Activated CD4-positive, alpha-beta T cell treated with anti-CD3 and anti-CD28 coated beads for 24 hours (primary cell): ENCODE results near the gene FXYD5.
"Not testable (repeated sequence)": the region's sequence is repeated elsewhere in the genome, so short reads cannot be mapped to it uniquely, and the experiment has no call there.

Experiments
- DNase-seq, 2 donors: peaks; one replicate each; pipeline ENCODE4 v3.0.0-alpha.2; 2020; ENCODE audit warnings: low read depth in 2 of 2

FXYD5 gene

DNA sequence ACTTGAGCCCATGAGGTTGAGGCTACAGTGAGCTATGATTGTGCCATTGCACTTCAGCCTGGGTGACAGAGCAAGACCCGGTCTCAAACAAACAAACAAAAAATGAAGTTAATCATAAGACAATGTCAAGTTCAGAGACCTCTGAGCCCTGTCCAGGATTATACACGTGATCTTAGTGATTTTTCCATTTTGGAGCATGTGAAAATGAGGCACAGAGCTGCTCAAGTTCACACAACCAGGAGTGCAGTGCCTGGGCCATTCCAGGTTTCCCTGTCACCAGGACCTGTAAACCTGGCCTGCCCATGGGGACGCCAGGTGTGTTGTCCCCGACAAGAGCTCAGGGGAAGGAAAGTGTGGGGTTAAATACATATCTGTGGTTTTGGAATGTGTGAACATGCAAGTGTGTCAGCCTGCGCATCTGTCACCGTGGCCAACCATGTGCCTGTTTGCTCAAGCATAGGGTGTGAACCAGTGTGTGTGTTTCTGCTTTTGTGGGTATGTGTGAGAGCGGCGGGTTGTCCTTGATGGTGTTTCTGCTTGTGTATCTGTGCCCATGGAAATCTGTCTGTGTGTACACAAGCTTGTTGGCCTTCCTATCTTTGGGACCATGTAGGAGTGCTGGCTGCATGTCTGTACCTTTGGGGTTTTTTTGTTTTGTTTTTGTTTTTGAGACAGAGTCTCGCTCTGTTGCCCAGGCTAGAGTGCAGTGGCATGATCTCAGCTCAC, 17.4 kb upstream of the FXYD5 start:
- no peak for DNase-seq

DNA sequence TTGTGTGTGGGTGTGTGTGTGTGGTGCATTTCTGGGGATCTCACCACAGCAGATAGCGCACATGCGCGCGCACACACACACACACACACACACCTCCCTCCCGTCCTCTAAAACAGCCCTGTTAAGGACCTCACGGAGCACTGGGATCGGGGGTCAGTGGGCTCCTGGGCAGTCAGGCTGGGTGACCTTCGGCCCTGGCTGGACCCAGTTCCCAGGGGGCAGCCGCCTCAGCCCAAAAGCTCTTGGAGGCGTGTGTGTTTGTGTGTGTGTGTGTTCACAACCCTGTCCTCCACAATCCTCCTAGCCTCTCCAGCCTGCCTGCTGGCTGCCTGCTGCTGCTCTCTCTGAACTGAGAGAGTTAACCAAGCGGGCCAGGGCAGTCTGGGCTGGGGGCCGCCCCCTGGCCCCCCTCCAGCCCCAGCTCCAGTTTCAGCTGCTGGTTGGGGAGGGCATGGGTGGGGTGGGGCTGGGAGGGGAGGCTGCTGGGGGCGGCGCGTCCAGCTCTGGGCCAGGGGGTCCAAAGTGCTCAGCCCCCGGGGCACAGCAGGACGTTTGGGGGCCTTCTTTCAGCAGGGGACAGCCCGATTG, 16.1 kb upstream of the FXYD5 start, which contains the start of gene FXYD1:
Gene FXYD1 (plus strand): TSS at position 520 of the 588 bp plus-strand sequence. CDS start 1,256 bp downstream, outside the sequence.
- DNase-seq, result no peak

DNA sequence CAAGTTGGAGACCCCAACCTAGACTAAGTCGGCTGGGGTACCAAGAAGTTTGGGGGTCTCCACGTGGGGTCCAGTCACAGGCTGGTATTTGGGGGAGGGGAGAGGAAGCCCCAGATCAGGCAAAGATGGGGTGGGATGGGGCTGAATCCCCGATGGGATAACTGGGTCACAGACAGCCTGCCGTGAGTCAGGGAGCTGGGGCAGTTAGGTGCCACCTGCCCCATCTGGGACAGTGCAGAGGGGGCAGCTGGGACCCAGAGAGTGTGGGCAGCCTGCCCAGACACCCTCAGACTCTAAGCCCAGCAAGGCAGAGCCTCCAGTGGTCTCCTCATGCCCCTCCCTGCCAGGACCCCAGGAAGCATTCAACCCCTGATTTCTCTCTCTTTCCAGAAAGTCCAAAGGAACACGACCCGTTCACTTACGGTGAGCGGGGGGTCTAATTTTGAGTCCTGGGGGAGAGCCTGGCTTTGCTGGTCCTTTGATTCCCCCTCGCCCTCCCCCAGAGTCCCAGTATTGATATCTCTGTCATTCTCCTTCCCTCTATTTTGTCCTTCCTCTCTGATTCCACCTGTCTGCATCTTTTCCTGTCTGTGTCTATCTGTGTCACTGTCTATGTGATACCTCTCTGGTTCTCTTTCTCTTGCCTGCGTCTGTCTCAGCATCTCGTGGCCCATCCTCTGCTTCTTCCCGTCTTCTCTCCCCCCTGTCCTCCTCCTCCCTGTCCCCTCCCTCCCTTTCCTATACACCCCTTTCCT, 14.2 kb upstream of the FXYD5 start:
- DNase-seq, result no peak

DNA sequence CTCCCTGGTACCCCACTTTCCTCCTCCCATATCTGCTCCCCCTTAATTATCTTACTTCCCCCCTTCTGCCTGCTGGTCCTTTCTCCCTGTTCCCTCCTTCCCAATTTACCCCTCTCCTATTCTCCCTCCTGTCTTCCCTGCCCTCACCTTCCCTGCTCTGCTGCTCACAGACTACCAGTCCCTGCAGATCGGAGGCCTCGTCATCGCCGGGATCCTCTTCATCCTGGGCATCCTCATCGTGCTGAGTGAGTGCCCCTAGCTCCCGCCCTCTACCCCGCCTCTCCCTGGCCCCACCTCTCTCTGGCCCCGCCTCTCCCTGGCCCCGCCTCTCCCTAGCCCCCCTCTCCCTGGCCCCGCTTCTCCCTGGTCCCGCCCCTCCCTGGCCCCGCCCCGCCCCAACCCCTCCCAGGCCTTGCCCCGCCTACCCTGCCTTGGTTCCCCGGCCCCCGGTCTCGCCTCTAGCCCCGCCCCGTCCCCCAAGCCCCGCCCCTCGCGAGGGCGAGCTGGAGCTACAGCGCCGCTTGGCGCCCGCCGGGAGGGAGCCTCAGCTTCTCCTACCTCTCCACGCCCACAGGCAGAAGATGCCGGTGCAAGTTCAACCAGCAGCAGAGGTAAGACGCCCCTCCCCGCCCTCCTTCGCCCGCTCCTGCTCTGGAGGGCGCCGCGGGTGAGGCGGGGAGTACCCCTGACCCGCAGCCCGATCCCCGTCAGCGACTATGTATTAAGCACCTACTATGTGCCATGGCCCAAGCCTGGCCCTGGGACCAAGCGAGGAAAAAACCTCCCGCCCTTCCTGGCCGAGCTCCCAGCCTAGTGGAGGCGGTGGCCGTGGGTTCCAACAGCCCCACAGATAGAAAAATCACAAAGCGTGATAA, 13.3 kb upstream of the FXYD5 start:
- DNase-seq, result peak; percentile 97 to 98

DNA sequence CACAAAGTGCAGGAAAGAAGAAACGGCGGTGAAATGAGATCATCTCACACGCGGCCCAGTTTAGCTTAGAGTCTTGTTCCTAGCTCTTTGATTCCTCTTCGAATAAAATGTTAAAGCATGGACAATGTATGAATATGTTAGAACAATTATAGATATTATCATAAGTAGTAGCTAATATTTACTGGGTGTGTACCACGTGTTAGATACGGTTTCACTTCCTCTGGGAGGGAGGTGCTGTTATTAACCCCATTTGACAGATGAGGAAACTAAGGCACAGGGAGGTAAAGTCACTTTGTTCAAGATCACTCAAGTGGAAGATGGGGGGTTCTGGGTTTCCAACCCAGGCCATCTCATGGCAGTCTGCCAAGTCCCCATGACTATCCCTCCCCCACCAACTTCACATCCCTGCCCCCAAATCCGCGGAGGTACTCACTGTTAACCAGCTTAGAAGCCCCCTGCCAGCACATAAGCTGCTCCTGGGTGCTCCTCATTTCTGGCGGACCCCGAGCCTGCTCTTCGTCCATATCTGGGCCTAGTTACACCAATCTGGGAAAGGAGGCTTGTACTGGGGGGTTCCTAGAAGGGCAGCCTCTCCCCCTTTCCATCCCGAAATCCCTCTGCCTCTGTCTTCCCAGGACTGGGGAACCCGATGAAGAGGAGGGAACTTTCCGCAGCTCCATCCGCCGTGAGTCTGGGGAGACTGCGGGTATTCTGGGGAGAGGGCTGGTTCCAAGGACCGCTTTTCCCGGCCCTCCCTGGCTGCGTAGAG, 12.5 kb upstream of the FXYD5 start:
- no peak for DNase-seq

DNA sequence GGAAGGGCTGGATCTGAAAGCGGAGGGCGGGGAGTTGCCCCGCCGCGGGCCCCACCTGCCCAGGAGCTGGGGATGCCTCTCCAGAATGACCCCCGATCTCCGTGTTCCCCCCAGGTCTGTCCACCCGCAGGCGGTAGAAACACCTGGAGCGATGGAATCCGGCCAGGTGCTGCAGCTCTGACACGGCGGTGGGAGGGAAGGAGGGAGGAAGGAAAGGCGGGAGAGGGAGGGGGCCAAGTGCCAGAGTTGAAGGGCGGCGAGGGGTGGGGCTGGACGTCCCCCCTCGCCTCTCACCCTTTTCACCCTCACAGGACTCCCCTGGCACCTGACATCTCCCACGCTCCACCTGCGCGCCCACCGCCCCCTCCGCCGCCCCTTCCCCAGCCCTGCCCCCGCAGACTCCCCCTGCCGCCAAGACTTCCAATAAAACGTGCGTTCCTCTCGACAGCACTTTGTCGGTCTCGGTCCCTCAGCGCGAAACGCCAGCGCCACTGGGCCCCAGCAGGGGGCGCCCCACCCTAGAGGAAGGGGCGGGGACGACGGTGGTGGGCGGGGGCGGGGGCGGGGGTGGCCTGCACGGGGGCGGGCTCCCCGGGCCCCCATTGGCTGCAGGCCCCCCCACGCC, 11.8 kb upstream of the FXYD5 start:
- peak; percentile 45 to 52 for DNase-seq

DNA sequence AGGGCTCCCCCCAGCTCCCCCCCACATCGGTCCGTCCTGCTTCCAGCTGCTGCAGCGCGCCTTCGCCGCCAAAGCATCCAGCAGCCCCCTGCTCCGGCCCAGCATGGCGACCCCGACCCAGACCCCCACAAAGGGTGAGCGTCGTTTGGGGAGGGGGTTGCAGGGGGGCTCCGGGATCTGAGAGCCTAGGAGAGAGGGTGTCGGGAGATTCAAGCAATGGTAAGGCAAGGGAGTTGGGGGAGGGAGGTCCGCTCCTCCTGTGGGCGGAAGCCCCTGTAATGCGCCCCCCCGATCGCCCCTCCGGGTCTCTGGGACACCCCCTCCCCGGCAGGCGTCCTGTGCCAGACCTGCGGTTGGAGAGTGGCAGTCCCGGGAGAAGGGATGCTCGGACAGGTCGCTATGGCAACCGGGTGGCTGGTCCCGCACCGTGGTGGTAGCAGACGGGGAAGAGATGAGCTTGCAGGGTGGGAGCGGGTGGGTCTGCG, 11.3 kb upstream of the FXYD5 start, which contains the start of gene FXYD7:
Gene FXYD7 (plus strand): TSS at position 25 of the 485 bp plus-strand sequence. CDS start 79 bp downstream, at position 104.
- no peak for DNase-seq

DNA sequence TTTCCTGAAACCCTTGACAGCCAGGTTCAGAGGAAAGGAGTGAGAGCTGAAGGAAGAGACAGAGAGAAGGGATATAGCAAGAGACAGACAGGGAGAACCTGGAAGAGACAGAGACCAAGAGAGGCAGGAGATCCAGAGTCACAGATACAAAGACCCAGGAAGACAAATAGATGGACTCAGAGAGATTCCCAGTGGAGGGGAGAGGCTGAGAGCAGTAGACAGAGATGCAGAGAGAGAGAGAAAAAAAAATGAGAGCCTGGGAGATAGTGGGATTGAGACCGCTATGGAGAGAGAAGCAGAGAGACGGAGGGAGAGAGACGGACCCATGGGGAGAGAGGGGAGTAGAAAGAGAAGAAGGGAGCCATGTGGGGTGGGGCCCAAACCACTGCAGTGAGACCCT, 10.7 kb upstream of the FXYD5 start:
- DNase-seq, result no peak

DNA sequence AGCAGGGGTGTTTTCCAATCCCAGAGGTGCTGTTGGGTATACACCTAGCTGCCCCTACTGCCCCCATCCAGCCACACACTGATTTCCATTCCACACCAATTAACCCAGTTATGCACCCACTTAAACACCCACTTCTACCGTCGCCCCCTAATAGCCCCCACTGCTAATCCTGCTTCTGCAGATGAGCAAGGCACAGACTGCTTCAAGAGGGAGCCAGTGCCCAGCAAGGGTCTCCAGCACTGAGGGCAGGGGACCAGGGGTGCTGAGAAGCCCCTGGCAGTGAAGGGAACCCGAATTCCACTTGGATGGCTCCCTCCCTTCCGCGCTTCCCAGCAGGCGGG, 10.3 kb upstream of the FXYD5 start:
- DNase-seq, result no peak

DNA sequence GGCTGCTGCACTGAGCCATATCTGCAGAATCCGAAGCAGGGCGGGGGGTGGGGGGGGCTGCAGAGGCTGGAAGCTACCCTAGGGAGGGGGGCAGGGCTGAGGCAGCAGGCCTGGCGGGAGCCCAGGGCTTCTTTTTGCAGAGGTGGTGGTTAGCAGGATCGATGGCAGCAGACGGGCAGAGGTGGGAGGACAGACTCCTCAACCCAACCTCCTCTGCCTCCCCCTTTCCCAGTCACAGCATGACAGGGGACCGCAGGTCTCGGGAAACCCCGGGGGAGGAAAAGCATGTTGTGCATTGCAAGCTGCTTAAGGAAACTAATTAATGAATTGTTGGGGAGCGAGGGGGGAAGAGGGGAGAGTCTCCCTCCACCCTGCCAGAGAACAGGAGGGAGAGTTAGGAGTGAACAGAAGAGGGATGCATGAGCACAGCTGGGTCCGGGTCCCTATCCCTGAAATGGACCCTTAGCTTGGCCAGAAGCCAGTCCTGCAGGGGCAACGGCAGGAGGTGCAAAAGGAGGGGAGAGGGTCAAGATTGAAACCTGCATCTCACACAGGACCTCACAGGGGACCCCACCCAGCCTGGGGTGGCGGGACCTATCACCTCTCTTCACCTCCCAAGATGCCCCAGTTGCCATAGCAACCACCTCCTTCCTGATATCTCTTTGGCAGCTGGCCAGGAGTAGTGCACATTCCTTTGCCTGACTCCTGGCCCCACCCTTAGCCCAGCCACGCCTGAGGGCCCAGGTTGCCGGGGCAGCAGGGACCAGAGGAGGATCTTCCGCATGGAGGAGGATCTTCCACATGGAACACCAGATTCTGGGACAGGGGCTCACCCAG, 9.7 kb upstream of the FXYD5 start:
- no peak for DNase-seq

DNA sequence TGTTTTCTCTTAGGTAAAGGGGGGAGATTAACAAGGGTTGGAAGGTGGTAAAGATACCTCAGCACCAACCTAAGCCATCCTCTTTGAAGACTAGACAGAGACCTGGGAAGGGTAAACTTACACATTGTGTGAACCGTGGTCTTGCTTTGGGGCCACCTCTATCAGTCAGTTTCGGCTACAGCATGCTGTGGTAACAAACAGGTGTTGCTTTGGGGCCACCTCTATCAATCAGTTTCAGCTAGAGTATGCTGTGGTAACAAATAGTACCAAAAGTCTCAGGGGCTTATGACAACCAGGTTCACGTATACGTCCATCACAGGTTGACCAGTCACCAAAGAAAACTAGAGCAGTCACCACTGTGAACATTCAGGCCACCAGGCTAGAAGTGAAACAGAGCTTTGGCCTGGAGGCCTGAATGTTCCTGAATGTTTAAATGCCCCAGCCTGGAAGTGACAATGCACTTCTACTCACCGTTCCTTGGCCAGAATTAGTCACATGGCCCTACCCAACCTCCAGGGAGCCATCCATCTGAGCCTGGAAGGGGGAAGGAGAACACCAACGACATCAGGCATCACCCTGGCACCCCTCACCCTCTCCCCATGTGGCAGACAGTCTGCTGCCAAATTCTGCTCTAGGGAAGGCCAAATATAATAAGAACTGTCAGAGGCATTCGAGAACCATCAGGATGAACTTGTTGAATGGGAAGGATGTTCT, 7.6 kb upstream of the FXYD5 start:
- DNase-seq, result no peak

DNA sequence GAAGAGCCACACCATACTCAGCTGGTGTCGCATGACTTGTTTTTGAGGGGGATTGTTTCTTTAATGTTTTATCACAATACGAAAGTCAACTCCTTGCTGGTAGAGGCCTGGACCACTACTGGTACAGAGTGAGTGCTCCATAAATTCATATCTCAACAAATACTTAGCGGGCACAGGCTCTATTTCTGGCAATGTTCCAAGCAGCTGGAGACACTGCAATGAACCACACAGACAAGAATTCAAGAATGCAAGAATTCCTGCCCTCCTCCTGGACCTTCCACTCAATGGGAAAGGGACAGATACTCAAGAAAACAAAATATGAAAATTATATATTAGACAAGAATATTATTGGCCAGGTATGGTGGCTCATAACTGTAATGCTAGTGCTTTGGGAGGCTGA, 5.1 kb upstream of the FXYD5 start:
- no peak for DNase-seq

DNA sequence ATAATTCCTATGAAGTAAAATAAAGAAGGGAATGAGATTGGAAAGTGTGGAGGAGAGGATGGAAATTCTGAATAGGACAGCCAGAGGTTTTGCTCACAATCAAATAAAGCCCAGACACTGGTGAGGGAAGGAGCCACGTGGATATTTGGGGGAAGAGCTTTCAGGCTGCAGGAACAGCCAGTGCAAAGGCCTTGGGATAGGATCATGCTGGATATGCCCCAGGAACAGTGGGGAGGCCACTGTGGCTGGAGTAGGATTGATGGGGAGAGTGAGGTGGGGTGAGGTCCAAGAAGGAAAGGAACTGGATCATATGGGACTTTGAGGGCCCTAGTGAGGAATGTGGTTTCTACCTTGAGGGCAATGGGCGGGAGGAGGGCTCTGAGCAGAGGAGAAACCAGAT, 4.1 kb upstream of the FXYD5 start:
- no peak for DNase-seq

DNA sequence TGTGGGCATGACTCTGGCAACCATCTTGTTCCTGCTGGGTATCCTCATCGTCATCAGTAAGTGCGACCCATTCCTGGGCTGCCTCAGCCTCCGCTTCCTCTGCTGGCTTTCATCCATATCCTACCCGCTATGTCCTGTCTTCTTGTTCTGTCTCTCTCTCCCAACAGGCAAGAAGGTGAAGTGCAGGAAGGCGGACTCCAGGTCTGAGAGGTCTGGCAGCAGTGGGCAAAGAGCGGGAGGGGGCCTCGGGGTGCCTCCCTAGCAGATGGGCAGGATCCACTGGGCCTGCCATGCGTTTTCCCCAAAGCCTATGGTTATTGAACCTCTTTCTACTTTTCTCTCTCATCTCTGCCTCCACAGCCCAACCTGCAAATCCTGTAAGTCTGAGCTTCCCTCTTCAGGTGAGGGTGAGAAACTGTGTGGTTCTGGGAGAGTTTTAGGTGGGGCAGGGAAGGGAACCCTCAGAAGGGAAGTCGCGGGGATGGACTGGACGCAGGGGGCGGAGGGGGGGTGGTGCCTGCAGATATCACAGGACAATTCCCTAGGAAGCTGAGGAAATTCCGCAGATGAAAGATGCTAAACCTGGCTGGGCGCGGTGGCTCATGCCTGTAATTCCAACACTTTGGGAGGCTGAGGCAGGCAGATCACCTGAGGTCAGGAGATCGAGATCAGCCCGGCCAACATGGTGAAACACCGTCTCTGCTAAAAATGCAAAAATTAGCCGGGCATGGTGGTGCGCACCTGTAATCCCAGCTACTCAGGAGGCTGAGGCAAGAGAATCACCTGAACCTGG, 3.1 kb upstream of the FXYD5 start:
- no peak for DNase-seq

DNA sequence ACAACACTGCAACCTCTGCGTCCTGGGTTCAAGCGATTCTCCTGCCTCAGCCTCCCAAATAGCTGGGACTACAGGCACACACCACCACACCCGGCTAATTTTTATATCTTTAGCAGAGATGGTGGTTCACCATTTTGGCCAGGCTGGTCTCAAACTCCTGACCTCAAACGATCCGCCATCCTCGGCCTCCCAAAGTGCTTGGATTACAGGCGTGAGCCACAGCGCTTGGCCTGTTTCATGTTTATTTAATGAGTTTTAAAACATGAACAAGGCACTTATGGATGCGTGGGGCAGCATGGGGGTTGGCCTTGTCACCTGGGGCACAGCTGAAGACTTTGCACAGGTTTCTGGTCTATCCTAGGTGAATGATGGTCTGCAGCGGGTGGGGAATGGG, 1.4 kb upstream of the FXYD5 start:
- not testable (repeated sequence) for DNase-seq

DNA sequence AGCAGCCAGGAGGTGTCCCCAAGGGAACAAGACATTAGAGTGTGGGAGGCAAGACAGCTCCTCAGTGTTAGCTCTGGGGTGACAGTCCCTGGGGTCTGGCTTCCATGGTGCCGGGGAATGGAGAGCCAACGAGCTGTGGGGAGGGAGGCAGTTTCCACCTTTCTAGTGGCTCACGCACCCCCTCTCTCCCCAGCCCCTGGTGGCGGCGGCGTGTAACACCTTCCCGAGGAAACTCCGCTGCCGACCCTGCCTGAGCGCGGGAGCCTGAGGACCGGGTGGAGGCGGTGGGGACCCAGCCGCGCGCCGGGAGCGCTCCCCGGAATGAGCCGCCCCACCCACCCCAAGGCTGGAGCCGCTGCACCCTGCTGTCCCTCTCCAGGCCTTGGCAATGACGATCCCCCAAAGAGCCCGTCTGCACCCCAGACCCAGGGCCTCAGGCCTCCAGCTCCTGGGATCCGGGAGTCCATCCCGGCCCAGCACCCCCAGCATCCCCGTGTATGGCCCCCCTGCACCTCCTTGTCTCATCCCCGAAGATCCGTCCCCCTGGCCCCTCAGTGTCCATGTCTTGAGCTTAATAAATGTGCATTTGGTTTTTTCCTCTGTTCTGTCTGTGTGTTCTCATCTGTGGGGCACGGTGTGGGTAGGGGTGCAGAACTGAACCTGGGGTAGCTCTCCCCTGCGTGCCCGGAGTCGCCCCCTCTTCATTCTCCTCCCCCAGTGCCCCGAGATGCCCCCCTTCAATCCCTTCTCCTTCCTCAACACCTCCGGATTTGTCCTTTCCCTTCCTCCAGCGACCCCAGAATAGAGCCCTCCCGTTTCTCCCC, 622 bp upstream of the FXYD5 start:
- peak; percentile 69 to 71 for DNase-seq

DNA sequence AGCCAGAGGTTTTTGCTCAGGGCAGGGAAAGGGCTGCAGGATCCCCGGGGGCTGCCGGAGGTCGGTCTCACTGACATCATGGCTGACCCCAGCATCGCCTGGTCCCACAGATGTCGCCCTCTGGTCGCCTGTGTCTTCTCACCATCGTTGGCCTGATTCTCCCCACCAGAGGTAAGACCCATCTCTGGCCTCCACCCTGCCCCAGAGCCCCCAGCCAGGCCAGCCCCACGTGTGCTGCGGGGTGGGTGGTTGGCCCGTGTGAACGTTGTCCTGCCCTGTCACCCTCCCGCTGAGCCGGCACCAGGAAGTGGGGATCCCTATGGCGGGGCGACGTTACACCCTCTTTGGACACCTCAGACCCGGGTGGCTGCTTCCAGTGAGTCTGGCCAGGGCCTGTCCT, 906 bp downstream of the FXYD5 start:
- DNase-seq, result peak in 1 of 2 donors; percentile 30
